ENCODE data around the gene DSP. TPM values are rescaled to one million over a fixed set of nuclear protein-coding genes. Genes with fewer than 3 reads are reported as not detected.

The DSP gene
- total and polyA plus RNA-seq, 2 experiments from 2014 or later: 16.8 to 43.7 TPM

DNA sequence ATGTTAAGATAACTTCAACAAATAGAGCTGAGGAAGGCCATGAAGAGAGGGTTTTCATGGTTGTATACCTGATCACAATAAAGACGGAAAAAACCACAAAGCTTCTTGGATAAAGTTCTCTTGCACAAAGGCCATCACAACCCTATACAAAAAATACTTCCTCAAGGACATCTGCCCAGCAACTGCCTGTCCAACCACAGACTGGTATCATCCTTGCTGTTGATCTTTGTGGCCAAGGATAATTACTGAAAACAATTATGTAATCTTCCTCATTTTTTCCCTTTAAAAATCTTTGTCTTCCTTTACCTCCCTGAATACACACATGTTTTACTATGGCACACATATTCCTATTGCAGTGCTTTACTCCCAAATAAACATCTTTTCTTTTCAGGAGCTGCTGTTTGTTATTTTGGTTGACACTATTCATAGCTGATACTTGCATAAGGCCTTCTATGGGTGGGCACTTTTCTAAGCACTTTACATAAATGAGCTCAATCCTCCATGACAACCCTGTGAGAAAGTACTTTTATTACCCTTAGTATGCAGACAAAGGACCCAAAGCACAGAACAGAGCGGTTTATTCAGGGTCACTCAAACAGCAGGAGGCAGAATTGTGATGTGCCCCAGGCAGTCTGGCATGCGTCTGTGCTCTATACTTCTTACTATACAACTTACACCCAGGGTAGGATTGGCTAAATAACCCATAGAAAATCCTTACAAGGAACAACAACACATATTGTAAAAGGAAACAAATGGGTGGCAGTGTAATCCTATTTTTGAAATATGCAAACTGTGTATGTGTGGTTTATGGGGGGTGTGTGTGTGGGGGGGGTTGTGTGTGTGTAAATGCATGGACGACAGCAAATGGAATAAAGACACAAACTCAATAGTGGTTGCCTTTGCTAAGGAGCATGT lies 83.6 kb downstream of the DSP start (continued):
- TF ChIP-seq REST (IDR thresholded peaks at IDR 0.05; ENCODE audit: unreplicated experiment) (no peak), EZH2 (IDR thresholded peaks at IDR 0.05; ENCODE audit: low read depth, unreplicated experiment) (no peak)

GRCh38 chr6:7628479-7628878 lies 87.0 kb downstream of the DSP start:
- H2AFZ ChIP-seq: no peak overlapping the region
- no peak for DNase-seq (ENCODE audit: low spot score)
- TF ChIP-seq, protein P1, sequence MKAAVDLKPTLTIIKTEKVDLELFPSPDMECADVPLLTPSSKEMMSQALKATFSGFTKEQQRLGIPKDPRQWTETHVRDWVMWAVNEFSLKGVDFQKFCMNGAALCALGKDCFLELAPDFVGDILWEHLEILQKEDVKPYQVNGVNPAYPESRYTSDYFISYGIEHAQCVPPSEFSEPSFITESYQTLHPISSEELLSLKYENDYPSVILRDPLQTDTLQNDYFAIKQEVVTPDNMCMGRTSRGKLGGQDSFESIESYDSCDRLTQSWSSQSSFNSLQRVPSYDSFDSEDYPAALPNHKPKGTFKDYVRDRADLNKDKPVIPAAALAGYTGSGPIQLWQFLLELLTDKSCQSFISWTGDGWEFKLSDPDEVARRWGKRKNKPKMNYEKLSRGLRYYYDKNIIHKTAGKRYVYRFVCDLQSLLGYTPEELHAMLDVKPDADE (IDR thresholded peaks at IDR 0.05): no peak
- TF ChIP-seq ZNF331 (CRISPR knock-in tag; IDR thresholded peaks at IDR 0.05; ENCODE audit: low read depth): no peak
- TF ChIP-seq, protein P2, sequence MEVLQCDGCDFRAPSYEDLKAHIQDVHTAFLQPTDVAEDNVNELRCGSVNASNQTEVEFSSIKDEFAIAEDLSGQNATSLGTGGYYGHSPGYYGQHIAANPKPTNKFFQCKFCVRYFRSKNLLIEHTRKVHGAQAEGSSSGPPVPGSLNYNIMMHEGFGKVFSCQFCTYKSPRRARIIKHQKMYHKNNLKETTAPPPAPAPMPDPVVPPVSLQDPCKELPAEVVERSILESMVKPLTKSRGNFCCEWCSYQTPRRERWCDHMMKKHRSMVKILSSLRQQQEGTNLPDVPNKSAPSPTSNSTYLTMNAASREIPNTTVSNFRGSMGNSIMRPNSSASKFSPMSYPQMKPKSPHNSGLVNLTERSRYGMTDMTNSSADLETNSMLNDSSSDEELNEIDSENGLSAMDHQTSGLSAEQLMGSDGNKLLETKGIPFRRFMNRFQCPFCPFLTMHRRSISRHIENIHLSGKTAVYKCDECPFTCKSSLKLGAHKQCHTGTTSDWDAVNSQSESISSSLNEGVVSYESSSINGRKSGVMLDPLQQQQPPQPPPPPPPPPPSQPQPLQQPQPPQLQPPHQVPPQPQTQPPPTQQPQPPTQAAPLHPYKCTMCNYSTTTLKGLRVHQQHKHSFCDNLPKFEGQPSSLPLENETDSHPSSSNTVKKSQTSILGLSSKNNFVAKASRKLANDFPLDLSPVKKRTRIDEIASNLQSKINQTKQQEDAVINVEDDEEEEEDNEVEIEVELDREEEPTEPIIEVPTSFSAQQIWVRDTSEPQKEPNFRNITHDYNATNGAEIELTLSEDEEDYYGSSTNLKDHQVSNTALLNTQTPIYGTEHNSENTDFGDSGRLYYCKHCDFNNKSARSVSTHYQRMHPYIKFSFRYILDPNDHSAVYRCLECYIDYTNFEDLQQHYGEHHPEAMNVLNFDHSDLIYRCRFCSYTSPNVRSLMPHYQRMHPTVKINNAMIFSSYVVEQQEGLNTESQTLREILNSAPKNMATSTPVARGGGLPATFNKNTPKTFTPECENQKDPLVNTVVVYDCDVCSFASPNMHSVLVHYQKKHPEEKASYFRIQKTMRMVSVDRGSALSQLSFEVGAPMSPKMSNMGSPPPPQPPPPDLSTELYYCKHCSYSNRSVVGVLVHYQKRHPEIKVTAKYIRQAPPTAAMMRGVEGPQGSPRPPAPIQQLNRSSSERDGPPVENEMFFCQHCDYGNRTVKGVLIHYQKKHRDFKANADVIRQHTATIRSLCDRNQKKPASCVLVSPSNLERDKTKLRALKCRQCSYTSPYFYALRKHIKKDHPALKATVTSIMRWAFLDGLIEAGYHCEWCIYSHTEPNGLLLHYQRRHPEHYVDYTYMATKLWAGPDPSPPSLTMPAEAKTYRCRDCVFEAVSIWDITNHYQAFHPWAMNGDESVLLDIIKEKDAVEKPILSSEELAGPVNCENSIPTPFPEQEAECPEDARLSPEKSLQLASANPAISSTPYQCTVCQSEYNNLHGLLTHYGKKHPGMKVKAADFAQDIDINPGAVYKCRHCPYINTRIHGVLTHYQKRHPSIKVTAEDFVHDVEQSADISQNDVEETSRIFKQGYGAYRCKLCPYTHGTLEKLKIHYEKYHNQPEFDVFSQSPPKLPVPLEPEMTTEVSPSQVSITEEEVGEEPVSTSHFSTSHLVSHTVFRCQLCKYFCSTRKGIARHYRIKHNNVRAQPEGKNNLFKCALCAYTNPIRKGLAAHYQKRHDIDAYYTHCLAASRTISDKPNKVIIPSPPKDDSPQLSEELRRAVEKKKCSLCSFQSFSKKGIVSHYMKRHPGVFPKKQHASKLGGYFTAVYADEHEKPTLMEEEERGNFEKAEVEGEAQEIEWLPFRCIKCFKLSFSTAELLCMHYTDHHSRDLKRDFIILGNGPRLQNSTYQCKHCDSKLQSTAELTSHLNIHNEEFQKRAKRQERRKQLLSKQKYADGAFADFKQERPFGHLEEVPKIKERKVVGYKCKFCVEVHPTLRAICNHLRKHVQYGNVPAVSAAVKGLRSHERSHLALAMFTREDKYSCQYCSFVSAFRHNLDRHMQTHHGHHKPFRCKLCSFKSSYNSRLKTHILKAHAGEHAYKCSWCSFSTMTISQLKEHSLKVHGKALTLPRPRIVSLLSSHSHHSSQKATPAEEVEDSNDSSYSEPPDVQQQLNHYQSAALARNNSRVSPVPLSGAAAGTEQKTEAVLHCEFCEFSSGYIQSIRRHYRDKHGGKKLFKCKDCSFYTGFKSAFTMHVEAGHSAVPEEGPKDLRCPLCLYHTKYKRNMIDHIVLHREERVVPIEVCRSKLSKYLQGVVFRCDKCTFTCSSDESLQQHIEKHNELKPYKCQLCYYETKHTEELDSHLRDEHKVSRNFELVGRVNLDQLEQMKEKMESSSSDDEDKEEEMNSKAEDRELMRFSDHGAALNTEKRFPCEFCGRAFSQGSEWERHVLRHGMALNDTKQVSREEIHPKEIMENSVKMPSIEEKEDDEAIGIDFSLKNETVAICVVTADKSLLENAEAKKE (CRISPR knock-in tag; IDR thresholded peaks at IDR 0.05): no peak
- no peak for TF ChIP-seq CTCF (conservative IDR thresholded peaks at IDR 0.05; ENCODE audit: low read depth in 2 of 2)
- no peak for TF ChIP-seq CREB1 (CRISPR knock-in tag; IDR thresholded peaks at IDR 0.05; ENCODE audit: low read depth)
- no peak for TF ChIP-seq POLR2AphosphoS5 (IDR thresholded peaks at IDR 0.05; ENCODE audit: low read depth)
- TF ChIP-seq EZH2 (IDR thresholded peaks at IDR 0.05; ENCODE audit: low read depth, unreplicated experiment): no peak

More at GRCh38 chr6:7628479-7628878, 87.0 kb downstream of the DSP start:
- Histone ChIP-seq H3K4me2 (no peak overlapping the region), H3K4me3 (no peak overlapping the region), H3K9me2 (ENCODE audit: insufficient read depth) (no peaks in the 10 kb centered on the region), H3K36me3 (ENCODE audit: insufficient read depth) (no peaks in the 10 kb centered on the region), H4K20me1 (replicated peaks; ENCODE audit: insufficient read depth) (no peaks in the 10 kb centered on the region), H3K27me3 (ENCODE audit: insufficient read depth) (no peaks in the 10 kb centered on the region), H3K27ac (ENCODE audit: low read depth) (no peak overlapping the region), H3K4me1 (ENCODE audit: insufficient read depth) (peaks cover 10% of the 10 kb centered on the region), H3K79me2 (replicated peaks; ENCODE audit: insufficient read depth) (no peaks in the 10 kb centered on the region), H3F3A (replicated peaks; ENCODE audit: low read depth) (no peaks in the 10 kb centered on the region)
- Mint-ChIP-seq H3K4me3 (no peak overlapping the region), H3K36me3 (ENCODE audit: low read depth) (no peaks in the 10 kb centered on the region), H3K4me1 (peaks cover 14% of the 10 kb centered on the region), H3K9me3 (no peaks in the 10 kb centered on the region), H3K27ac (no peak overlapping the region), H3K27me3 (ENCODE audit: insufficient read depth, low read depth, poor library complexity) (no peaks in the 10 kb centered on the region)
- ATAC-seq: no peak

All from GM23338 (cell line).